Posterior cingulate gyrus (tissue), 11 donors: ENCODE data around the gene PARVB.

Source experiments
- DNase-seq, 10 donors: peaks; one replicate each; pipeline versions ENCODE4 v3.0.0 to v3.0.0-alpha.2; 2020 to 2021; ENCODE audit warnings: mixed read lengths in 3 of 10
- intact Hi-C: fragments of 100-400 bp; cut with DNase I; formaldehyde crosslinking; loops from one replicate; pipeline ENCODE4 v1.15.1; 2023

The PARVB gene

DNA sequence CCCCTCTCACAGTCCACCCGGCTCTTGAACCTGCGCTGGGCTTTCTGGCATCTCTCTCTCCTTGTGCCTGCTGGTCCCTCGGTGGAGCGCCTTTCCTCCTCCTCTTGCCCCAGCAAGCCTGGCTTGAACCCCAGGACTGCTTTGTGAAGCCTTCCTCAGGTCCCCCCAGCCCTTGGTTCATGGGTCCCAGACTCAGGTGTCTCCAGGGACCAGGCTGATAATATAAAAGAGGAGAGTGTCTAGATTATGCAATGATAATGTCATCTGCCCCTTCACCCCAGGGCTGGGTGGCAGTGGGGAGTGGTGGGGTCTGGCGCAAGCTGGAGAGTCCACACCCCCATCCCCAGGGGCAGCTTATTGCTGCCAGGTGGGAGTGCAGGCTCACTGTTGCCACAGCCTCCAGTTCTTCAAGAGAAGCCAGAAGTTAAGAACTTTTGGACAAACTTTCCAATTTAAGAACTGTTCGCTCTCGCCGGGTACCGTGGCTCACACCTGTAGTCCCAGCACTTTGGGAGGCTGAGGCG lies 120.0 kb downstream of the PARVB start:
- DNase-seq: peak in 2 of 10 donors; percentile 55 to 57
- intact Hi-C loops: no loop called here

- DNase-seq: peak in 2 of 10 donors; percentile 55 to 72
- intact Hi-C loops: no loop called here
Observed at GRCh38 chr22:44145544-44145943, 121.4 kb downstream of the PARVB start.

DNA sequence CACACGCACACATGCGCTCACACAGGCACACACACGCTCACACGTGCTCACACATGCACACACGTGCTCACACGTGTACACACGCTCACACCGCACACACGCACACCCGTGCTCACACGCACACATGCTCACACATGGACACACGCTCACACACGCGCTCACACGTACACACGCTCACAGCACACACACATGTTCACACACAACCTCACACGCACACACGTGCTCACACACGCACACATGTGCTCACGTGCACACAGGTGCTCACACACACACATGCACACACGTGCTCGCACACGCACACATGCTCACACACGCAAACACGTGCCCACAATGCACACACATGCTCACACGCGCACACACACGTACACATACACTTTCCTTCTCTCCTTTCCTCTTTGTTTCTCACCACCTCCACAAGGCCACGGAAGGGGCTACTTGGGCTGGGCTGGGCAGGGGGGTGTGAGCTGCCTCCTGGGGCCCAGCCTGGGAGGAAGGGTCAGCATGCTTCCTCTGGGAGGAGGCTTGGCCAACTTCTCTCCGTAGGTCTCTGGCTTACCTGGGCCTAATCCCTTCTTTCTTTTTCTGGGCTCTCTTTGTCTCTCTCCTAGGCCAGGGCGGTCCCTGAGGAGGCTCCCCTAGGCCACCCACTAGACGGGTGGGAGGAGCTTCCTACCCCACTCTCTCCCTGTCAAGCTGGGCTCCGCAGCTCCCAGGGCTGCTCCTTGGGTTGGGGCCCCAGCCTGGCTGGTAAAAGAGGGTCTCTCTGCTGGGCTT lies 122.2 kb downstream of the PARVB start:
- peak in 2 of 10 donors; percentile 32 to 57 for DNase-seq
- intact Hi-C loops: no loop called here

- DNase-seq: peak in 1 of 10 donors; percentile 75
- intact Hi-C loops: no loop called here
Observed at GRCh38 chr22:44147008-44147645, 123.0 kb downstream of the PARVB start.

GRCh38 chr22:44147821-44148574 lies 123.9 kb downstream of the PARVB start:
- DNase-seq: peak in 1 of 10 donors; percentile 56
- intact Hi-C loops: no loop called here

- DNase-seq: peak in 1 of 10 donors; percentile 46
- intact Hi-C loops: no loop called here
Observed at GRCh38 chr22:44151676-44152075, 127.6 kb downstream of the PARVB start.

DNA sequence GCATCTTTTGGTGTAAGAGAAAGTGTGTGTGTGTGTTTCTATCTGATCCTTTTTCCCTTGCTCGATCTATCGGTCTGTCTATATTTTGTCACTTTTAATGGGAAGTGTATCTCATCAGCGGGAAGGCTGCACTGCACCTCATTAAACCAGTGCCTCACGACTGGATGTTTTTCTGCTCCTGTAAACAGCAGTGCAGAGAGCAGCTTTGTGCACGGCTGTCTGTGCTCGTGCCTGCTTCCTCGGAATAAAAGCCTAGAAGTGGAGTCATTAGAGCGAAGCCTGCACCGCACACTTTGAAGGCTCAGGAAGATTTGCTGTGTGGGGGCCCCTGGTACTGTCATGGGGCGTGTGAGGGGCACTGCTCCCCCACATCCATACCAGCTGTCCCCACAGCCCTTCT lies 129.6 kb downstream of the PARVB start:
- intact Hi-C loops: no loop called here
- peak in 1 of 10 donors; percentile 44 for DNase-seq

DNA sequence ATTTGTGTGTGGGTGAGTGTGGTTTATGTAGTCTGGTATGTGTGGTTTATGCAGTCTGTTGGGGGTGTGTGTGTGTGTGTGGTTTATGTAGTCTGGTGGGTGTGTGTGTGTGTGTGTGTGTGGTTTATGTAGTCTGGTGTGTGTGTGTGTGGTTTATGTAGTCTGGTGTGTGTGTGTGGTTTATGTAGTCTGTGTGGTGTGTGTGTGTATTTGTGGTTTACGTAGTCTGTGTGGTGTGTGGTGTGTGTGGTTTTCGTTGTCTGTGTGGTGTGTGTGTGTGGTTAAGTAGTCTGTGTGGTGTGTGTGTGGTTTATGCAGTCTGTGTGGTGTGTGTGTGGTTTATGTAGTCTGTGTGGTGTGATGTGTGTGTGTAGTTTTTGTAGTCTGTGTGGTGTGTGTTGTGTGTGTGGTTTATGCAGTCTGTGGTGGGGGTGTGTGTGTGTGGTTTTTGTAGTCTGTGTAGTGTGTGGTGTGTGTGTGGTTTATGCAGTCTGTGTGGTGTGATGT lies 130.4 kb downstream of the PARVB start:
- intact Hi-C loops: no loop called here
- no peak for DNase-seq

DNA sequence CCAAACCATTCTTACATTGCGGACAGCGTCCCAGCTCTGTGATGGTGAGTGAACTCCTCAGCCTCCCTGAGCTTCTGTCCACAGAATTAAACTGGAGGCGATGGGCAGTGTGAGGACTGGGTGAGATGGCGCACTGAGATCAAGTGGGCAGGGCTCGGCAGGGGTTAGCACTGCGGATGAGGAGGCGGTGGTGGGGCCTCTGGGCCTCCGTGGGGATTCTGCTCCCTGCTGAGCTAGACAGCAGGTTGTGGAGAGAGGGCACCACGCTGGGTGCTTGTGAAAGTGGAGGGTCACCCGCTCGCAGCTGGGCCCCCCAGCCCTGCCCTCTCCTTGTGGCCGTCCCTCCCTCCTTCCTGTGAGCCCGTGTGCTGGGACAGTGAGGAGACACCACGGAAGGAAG lies 131.0 kb downstream of the PARVB start:
- intact Hi-C loops: no loop called here
- DNase-seq: peak in 1 of 10 donors; percentile 66

DNA sequence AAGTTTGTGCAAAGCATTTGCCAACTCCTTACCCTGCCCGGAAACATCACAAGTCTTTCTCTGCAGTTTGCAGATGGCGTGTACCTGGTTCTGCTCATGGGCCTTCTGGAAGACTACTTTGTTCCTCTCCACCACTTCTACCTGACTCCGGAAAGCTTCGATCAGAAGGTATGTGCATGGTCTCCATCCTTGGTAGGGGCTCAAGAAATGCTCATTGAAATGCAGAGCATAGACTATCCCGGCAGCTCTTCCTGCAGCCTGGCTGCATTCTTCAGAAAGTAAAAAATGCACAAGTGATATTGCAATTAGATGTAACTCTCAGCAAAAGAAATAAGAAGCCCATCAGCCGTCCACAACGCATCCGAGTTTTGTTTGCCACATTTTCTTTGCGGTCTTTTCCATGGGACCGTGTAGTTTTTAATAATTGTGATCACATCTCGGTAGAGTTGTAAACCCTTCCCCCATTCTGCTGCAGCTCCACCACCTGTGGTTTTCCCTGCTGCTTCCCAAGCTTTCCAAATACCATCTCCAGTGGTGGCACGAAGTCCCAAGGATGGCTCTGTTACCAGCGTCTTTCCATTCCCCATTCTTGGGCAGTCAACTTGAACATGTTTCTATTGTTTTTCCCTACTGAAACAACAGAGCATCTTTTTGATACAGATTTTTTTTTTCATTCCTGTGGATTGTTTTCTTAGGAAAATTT lies 134.0 kb downstream of the PARVB start:
- DNase-seq: no peak
- intact Hi-C loops: no loop called here

DNA sequence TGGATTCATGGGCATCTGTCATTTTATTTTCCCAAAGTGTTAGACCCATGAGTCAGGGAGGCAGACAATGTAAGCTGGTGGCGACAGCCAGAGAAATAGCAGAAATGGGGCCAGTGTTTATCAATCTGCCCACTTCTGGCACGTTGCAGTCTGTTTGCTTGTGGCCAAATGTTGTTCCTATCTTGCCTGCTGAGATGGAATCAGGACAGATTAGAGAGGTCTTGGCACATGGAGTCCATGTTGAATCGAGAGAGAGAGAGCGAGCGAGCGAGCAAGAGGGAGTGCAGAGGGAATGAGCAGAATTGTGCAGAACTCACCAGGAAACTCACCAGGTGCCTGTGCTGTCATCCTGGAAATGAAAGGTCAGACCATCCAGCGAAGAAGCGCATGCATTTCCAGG lies 134.7 kb downstream of the PARVB start:
- peak in 1 of 10 donors; percentile 78 for DNase-seq
- intact Hi-C loops: no loop called here

DNA sequence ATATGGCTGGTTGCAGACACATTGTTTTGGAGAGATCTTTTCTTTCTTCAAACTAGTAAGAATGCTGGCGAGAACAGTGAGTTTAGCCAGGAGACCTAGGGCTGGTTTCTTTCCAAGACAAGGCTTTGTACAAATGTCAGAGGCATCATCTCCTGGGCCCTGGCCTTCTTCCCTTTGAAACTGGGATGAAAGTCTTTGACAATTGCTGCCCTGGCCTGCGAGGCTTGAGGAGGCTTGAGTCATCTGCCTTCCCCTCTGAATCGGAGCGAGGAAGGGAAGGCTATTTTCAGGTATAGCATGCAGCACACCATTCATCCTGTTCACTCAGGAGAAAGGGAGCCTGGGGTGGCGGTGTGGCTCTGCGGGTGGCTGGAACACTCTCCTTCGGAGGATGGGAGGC lies 135.1 kb downstream of the PARVB start:
- peak in 2 of 10 donors; percentile 24 to 75 for DNase-seq
- intact Hi-C loops: no loop called here

DNA sequence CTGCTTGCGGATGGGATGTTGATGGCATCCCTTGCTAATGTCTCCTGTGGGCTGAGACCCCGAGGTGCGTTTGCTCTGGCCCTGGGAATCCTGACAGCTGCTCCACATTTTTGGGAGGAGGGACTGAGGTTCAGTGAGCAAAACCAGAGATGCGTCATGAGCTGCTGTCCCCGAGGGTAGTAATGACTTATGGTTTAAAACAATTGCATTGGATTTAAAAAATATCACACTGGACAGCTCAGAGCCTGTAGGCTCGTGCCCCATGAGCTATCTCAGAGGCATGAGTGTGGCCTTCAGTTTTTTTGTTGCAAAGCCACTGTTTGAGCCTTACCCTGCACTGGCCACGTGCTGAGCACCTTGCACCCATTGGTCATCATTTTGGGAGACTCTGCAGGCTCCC lies 135.7 kb downstream of the PARVB start:
- intact Hi-C loops: no loop called here

GRCh38 chr22:44160421-44160820 lies 136.3 kb downstream of the PARVB start:
- DNase-seq: peak in 2 of 10 donors; percentile 67 to 73
- intact Hi-C loops: no loop called here

More for the DNA sequence above, 135.7 kb downstream of the PARVB start:
- DNase-seq: peak in 1 of 10 donors; percentile 8

- intact Hi-C loops: no loop called here
- DNase-seq: peak in 1 of 10 donors; percentile 62
Observed at GRCh38 chr22:44161673-44162072, 137.6 kb downstream of the PARVB start.

DNA sequence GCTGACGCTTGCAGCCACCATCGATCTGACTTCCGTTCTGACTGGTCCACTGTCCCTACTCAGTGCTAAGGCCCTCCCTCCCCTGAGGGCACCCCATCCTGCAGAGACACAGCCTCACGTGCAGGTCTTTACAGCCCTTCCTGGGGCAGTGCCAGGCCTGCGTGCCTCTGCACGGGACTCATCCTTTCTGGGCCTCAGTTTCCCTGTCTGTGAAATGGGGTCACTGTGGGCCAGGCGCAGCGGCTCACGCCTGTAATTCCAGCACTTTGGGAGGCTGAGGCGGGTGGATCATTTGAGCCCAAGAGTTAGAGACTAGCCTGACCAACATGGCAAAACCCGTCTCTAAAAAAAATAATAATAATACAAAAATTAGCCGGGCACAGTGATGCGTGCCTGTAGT lies 138.9 kb downstream of the PARVB start:
- intact Hi-C loops: no loop called here
- peak in 1 of 10 donors; percentile 70 for DNase-seq

- intact Hi-C loops: no loop called here
- DNase-seq: peak in 1 of 10 donors; percentile 76
Observed at GRCh38 chr22:44163536-44163935, 139.4 kb downstream of the PARVB start.

DNA sequence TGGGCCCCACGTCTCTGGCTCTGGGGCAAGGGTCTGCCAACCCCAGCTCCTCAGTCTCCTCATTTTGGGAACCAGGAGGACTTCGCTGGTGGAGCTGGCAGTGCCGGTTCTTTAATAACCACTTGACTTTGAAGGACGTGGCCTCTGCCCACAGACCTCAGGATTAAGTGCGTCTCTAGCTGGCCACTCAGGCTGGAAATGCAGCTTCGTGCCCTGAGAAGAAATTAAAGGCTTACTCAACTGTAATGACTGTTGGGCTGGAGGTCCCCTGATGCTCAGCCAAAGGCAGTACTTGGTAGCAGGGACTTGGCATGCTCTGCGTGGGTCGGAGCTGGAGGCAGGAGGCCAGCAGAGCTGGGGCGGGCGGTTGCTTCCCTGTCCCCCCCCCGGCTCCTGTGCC lies 139.9 kb downstream of the PARVB start:
- intact Hi-C loops: no loop called here
- DNase-seq: peak in 1 of 10 donors; percentile 22

DNA sequence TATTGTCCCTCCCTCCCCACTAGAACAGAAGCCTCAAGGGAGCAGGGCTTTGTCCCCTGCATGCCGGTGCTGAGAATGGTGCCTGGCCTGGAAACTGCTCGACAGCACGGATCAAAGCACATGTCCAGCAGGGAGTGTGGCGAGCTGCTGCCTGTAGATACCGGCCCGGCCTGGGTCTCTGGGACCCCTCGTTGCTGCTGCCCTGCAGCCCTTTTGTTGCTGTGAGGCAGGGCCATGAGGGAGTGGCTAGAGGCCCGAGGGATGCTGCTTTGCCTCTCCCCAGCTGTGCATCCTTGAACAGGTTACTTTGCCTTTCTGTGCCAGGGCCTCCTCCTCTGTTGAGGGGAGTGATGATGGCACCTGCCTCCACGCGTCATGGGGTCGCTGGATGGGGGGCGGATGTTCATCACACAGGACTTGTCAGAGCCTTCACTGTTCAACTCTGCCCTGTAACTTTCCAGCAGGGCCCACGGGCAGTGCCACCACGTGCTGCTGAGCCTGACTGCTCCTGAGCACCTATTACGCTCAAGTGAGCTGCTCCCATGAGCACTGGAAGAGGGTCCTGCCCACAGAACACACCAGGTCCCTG lies 141.3 kb downstream of the PARVB start:
- intact Hi-C loops: no loop called here
- DNase-seq: peak in 1 of 10 donors; percentile 56
